Muscle of arm (tissue), 12 donors: ENCODE results near the gene LCMT1. TPM values are rescaled to one million over a fixed set of nuclear protein-coding genes. Genes with fewer than 3 reads are reported as not detected.
"Not testable (repeated sequence)": the region's sequence is repeated elsewhere in the genome, so short reads cannot be mapped to it uniquely, and the experiment has no call there.

Experiments used
- DNase-seq: peaks from one replicate; pipeline ENCODE4 v3.0.0-alpha.2; 2013
- polyA plus RNA-seq, 12 donors: library from polyadenylated mRNA; unstranded; fragments of 120-200 nt; gene quantifications; one replicate each; pipeline ENCODE4 v1.2.1, GENCODE V29; 2013; ENCODE audit not compliant: insufficient read length in 12 of 12

Gene LCMT1
- polyA plus RNA-seq, 12 donors: 14.5 to 46.2 (median 42.6) TPM; not detected in 1

- no peak for DNase-seq
Observed at GRCh38 chr16:25089351-25089750, 22.2 kb upstream of the LCMT1 start.

- no peak for DNase-seq
Observed at GRCh38 chr16:25092441-25092840, 19.1 kb upstream of the LCMT1 start.

DNA sequence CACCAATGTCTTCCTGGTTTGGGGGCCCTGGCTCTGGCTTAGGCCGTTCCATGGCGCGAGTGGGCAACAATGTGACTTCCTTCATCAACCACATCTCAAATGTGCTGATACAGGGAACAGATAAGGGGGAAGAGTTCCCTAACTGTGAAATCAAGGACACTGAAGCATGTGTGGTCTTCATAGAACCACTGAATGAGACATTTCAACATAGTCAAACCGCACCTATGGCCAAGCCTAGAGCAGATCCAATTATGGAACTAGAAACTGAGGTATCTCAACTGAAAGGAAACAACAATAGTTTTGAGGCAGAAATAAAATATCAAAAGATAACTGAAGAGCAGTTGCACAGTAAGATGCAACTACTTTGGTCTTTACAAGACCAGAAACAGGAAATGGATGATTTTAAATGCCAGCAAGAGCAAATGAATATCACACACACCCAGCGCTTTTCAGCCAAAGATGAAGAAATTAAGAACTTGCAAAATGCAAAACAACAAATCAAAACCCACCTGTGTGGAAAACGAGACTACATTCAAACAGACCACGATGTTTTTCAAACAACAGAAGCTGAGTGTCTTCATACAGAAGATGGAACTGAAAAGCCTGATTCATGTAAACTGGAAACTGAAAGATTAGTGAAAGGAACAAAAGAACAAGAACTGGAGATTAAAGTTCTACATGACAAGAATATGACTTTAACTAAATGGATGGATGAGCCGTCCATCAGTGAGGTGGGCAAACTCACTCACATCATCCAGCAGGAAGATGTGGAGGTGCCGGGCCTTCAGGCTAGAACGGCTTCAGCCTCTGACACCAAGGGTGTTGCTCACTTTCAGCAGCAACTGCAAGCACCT lies 18.1 kb upstream of the LCMT1 start:
- DNase-seq: no peak

- no peak for DNase-seq
Observed at GRCh38 chr16:25094596-25094995, 16.9 kb upstream of the LCMT1 start.

- DNase-seq: no peak
Observed at GRCh38 chr16:25095636-25096035, 15.9 kb upstream of the LCMT1 start.

DNA sequence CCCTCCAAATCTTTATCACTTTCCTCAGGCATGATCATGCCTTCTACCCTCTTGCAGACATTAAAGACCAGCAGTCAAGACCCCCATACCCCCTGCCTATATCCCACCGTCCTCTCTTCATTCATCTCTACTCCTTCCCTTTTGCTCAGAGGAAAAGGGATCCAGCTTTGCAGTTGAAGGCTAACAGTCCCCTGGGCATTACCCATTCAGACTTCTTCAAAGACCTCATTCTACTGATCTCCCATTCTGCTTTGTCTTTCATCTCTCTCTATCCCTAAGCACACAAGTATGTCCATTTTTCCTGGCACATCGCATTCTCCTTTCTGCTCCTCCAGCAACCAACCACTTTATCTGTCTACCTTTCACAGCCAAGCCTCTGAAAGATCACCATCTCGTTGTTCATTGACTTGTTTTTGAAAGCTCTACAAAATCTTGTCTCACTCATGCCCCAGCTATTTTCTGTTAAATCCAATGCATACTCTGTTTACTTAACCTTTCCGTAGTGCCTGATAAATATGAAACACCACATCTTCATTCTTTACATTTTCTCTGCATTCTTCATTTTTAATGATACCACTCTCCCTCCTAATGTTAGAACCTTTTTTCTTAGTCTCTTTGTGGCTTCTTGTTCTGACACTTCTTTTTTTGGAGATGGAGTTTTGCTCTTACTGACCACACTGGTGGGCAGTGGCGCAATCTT lies 14.1 kb upstream of the LCMT1 start:
- no peak for DNase-seq

DNA sequence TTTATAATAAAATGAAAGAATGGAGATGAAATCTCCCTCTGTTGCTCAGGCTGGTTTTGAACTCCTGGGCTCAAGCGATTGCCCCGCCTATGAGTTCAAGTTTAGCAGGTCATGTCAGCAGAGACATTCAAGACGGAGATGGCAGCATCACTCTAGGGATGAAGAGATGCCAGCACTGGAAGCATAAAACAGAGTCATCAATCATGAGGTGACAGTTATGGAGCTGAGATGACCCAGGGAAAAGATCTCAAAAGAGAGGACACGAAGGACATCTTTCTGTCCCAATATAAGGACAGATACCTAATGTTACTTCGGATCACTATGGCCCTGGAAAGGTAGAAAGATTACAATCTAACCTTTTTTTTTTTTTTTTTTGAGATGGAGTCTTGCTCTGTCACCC lies 11.0 kb upstream of the LCMT1 start:
- DNase-seq: no peak

DNA sequence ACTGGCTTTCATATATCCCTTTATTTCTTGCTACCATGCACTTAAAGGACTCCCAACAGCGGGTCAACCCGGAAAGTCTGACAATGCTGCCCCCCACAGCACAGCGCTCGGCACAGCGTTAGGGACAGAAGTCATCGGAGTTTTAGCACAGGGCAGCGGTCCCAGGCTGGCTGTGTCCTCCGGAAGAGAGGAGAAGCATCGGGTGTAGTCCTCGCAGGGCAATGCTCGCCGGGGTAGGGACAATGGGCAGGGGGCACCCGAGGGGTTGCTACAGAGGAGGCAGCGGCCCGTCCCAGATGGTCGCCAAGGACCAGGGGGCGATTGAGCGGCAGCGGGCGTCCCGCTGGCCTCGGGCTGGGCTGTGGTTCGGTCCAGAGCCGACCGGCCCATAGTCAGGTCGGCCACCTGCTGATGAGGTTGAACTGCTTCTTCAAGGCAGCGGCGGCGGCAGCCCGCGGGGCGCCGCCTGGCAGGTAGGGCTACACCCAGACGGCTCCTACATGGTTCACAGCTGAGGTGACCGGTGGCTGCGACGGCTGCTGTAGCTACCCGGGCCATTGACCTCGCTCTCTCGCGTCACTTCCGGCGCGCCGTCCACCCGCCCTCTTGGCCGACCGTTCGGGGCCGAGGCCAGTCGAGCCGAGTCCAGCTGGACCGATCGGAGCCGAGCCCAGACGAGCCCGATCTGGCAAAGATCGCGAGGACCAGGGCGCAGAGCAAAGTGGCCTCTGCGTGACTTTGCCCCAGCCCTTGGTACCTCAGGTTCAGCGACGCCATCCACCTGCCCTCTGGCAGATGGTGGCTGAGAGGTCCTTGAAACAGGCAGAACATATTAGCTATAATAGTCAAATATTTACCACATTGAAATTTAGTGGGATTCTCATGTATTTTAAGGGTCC lies 4.7 kb upstream of the LCMT1 start:
- DNase-seq: peak; percentile 94

DNA sequence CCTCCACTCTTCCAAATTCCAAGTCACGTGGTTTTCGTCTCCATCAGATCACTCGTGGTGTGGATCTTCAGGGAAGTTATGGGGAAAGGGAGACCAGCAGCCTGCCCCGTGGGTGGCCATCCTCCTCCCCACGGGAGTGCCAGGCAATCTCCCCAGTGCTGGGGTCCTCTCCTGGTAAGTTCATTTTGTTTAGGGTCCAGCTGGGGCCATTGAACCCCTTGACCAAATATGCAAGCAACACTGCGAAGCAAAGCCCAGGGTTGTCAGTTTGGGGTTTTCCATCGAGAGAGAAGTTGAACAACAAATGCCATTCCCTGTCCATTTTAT lies 4.1 kb upstream of the LCMT1 start:
- DNase-seq: no peak

DNA sequence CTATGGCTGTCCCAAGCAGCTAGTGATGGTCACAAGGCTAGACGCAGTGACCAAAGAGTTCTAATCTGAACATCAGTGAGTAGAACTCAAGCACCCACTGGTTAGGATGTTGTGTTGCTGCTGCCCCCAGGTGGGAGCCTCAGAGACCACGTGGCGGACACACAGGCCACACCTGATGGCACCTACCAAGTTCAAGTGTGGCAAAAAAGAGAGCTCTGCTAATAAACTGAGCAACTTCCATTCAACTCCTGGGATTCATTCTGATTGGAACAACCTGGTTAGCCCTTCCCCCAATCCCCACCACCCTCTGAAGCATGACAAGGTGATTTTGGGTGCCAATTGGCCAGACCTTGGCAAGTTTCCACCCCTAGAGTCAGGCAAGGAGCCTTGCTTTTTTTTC lies 3.5 kb upstream of the LCMT1 start:
- DNase-seq: no peak

- DNase-seq: no peak
Observed at GRCh38 chr16:25109643-25110042, 1.9 kb upstream of the LCMT1 start.

GRCh38 chr16:25110387-25110947 lies 1.1 kb upstream of the LCMT1 start:
- no peak for DNase-seq

- no peak for DNase-seq
Observed at GRCh38 chr16:25114121-25114520, 2.6 kb downstream of the LCMT1 start.

DNA sequence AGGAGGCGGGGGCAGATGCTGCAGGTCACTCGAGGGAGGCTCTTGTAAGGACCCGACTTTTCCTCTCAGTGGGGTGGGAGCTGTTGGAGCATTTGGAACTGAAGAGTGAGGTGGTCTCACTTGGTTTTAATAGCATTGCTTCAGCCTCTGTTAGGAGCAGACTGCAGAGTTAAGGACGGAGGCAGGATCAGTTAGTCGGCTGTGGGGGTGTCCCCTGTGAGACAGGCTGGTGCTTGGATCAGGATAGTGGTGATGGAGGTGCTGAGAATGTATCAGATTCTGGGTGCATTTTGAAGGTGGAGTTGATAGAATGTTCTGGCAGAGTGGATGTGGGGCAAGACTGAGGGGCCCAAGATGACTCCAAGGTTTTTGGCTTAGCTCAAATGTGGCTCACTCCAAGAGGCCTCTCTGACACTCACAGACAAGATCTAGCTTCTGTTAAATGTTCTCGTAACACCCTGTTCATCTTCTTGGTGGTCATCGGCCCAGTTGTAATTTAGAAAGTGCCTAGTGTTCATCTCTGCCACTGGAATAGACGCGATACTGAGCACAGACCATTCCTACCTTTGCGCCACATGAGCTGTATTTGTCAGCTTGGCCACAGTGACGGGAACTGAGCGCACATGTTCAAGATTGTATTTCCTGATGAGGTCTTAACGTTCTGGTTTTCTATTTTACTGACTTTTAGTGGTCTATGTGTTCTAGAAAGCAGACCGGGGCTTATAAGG lies 7.5 kb downstream of the LCMT1 start:
- no peak for DNase-seq

DNA sequence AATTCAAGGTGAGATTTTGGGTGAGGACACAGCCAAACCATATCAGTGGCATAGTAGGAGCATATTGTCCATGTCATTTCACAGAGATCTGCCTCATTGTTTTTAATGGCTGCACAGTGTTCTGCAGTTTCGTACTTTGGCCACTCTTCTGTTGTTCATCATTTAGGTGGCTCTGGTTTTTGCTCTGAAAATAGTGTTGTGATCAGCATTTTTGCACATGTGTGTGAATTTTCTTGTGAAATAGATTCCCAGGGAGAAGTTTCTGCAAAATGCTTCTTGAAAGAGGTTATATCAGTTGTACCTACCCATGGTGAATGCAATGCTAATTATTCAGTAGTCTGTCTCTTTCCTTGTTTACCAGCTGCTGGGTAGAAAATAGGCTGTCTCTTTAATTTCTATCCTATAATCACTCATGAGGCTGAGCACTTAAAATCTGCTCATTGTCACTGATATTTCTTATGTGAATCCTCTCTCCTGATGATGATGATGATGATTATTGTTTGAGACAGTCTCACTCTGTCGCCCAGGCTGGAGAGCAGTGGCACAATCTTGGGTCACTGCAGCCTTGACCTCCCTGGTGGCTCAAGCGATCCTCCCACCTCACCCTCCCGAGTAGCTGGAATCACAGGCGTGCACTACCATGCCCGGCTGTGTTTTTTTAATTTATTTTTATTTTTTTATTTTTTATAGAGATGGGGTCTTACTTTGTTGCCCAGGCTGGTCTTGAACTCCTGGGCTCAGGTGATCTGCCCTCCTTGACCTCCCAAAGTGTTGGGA lies 10.5 kb downstream of the LCMT1 start:
- no peak for DNase-seq

- no peak for DNase-seq
Observed at GRCh38 chr16:25124503-25124902, 13.0 kb downstream of the LCMT1 start.

DNA sequence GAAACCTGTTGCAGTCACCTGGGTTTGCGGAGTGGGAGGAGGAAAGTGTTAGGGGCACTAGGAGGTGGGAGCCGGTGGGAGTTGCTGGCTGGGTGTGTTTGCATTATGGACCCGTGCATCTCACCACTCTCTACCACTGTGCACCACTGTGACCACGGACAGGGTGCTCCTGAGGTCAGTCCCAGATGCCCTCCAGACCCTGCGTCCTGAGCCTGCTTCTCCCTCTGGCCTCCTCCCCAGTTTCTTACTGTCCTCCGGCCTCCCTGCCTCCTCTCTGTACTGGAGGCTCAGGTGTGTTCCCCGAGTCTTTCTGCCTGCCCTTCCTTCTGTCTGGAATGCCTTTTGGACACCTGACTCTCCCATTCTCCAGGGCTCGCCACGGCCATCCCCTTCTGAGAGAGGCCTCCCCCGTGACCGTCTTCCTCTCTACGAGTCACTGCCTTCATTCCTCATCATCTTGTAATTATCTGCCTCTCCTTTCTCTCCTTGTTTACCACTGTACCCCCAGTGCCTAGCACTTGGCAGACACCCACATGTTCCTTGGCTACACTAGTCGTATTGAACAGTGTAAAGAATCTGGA lies 14.6 kb downstream of the LCMT1 start:
- DNase-seq: not testable (repeated sequence)

DNA sequence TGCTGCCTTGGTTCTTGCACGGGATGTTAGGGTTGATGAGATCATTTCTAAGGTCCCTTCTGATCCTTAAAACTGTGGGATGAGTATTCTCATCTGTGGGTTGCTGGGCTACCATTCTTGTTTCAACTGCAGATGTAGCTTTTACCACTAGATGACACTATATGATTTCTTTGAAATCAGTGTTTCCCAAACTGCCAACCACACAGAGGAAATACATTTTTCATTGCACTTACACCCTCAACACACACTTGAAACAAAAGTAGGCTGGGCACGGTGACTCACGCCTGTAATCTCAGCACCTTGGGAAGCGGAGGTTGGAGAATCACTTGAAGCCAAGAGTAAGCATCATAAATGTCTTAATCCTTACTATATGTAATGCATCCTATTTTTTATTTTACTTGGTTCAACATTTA lies 15.3 kb downstream of the LCMT1 start:
- DNase-seq: no peak

DNA sequence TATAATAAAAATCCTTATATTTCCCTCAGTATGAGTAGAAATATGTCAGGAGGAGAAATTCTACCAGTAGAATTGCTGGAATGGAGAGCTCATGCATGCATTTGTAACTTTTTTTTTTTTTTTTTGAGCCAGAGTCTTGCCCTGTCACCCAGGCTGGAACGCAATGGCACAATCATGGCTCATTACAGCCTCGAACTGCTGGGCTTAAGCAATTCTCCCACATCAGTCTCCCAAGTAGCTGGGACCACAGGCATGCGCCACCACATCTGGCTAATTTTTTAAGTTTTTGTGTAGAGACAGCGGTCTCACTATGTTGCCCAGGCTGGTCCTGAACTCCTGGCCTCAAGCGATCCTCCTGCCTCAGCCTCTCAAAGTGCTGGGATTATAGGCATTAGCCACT lies 21.2 kb downstream of the LCMT1 start:
- DNase-seq: not testable (repeated sequence)

DNA sequence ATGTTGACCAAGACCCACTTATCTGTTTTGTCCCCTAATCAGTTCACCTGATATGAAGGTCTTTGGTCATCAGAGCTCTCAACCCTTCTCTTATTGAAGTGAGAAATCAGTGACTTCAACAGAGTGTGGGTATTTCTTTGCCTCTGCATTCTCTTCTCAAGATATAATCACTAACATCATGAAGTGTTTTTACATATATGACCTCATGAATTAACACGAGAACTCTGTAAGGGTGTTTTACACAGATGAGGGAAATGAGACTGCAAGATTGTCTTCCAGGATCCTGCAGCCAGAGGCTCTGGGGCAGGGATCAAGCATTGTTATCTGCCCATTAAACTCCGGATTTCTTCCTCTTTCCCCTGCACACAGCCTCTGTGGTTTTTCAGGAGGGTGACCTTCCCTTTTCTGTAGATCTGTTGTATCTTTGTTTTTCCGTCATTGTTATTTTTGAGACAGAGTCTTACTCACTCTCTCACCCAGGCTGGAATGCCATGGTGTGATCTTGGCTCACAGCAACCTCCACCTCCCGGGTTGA lies 22.7 kb downstream of the LCMT1 start:
- no peak for DNase-seq
